ENCODE data around the gene APOBEC3A.
"Not testable (repeated sequence)": the region's sequence is repeated elsewhere in the genome, so short reads cannot be mapped to it uniquely, and the experiment has no call there.

DNA sequence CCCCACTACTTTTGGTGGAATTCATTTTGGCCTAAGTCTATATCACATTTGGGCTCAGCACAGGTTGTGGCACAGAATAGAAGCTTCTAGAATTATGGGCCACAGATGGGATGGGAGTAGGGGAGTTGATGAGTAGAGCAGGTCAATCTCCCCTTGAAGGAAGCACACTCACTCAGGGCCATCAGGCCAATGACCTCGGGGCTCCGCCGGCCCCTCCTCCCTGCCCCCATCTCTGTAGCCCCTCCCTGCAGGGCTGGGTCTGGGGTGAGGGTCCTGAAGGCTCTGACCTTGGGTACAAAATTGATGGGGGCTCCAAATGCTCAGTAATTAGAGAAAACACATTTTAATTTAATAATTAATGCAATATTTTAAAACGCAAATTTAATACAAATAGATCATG lies 3.3 kb downstream of the APOBEC3A start:
- not testable (repeated sequence) for TF ChIP-seq CTCF, POLR2A (IDR thresholded peaks at IDR 0.05)
